ENCODE results near the gene FOXP2.
"Not testable (repeated sequence)": the region's sequence is repeated elsewhere in the genome, so short reads cannot be mapped to it uniquely, and the experiment has no call there.

FOXP2 gene

GRCh38 chr7:114488696-114489095 is 74.1 kb downstream of the FOXP2 start:
- Histone ChIP-seq H3K4me1 (ENCODE audit: insufficient read depth, low read length, poor library complexity, severe bottlenecking) (no peaks in the 10 kb centered on the region), H3K9ac (ENCODE audit: low read depth, low read length, poor library complexity, severe bottlenecking) (no peak overlapping the region), H3K4me3 (ENCODE audit: low read length, poor library complexity, severe bottlenecking) (no peak overlapping the region), H2AFZ (ENCODE audit: low read length) (no peak overlapping the region), H3K79me2 (ENCODE audit: insufficient read depth, low read length) (no peaks in the 10 kb centered on the region), H3K27me3 (ENCODE audit: insufficient read depth, low read length, poor library complexity, severe bottlenecking) (no peaks in the 10 kb centered on the region), H3F3A (ENCODE audit: low read depth) (no peaks in the 10 kb centered on the region), H3K4me2 (ENCODE audit: low read depth, low read length, poor library complexity, severe bottlenecking) (no peak overlapping the region), H4K20me1 (ENCODE audit: insufficient read depth, low read length, poor library complexity, severe bottlenecking) (no peaks in the 10 kb centered on the region), H3K9me3 (ENCODE audit: insufficient read depth, low read depth, low read length) (no peaks in the 10 kb centered on the region), H3K36me3 (ENCODE audit: insufficient read depth, low read length) (no peaks in the 10 kb centered on the region), H3K9me2 (replicated peaks; ENCODE audit: low read depth, low read length) (no peaks in the 10 kb centered on the region)
- no peak for TF ChIP-seq EZH2phosphoT487 (IDR thresholded peaks at IDR 0.05; ENCODE audit: borderline replicate concordance)
- no peak for TF ChIP-seq CTCF (conservative IDR thresholded peaks at IDR 0.05; ENCODE audit: low read length)

GRCh38 chr7:114497491-114497890 is 82.9 kb downstream of the FOXP2 start:
- H3K9me3 ChIP-seq (ENCODE audit: insufficient read depth, low read depth, low read length); H3K4me3 ChIP-seq (ENCODE audit: low read length, poor library complexity, severe bottlenecking); H3K79me2 ChIP-seq (ENCODE audit: insufficient read depth, low read length); H3K9ac ChIP-seq (ENCODE audit: low read depth, low read length, poor library complexity, severe bottlenecking); H3F3A ChIP-seq (ENCODE audit: low read depth); H2AFZ ChIP-seq (ENCODE audit: low read length); H3K9me2 ChIP-seq (replicated peaks; ENCODE audit: low read depth, low read length); H3K36me3 ChIP-seq (ENCODE audit: insufficient read depth, low read length); H3K4me2 ChIP-seq (ENCODE audit: low read depth, low read length, poor library complexity, severe bottlenecking); H3K27me3 ChIP-seq (ENCODE audit: insufficient read depth, low read length, poor library complexity, severe bottlenecking); H4K20me1 ChIP-seq (ENCODE audit: insufficient read depth, low read length, poor library complexity, severe bottlenecking); H3K4me1 ChIP-seq (ENCODE audit: insufficient read depth, low read length, poor library complexity, severe bottlenecking): not testable (repeated sequence)

GRCh38 chr7:114502454-114503254 is 88.0 kb downstream of the FOXP2 start:
- Histone ChIP-seq H3K36me3 (ENCODE audit: insufficient read depth, low read length) (no peaks in the 10 kb centered on the region), H3K4me3 (ENCODE audit: low read length, poor library complexity, severe bottlenecking) (no peak overlapping the region), H3K4me2 (ENCODE audit: low read depth, low read length, poor library complexity, severe bottlenecking) (no peak overlapping the region), H3K4me1 (ENCODE audit: insufficient read depth, low read length, poor library complexity, severe bottlenecking) (no peaks in the 10 kb centered on the region), H2AFZ (ENCODE audit: low read length) (no peak overlapping the region), H4K20me1 (ENCODE audit: insufficient read depth, low read length, poor library complexity, severe bottlenecking) (no peaks in the 10 kb centered on the region), H3K9me2 (replicated peaks; ENCODE audit: low read depth, low read length) (no peaks in the 10 kb centered on the region), H3F3A (ENCODE audit: low read depth) (no peaks in the 10 kb centered on the region), H3K9ac (ENCODE audit: low read depth, low read length, poor library complexity, severe bottlenecking) (no peak overlapping the region), H3K9me3 (ENCODE audit: insufficient read depth, low read depth, low read length) (no peaks in the 10 kb centered on the region), H3K79me2 (ENCODE audit: insufficient read depth, low read length) (no peaks in the 10 kb centered on the region), H3K27me3 (ENCODE audit: insufficient read depth, low read length, poor library complexity, severe bottlenecking) (no peaks in the 10 kb centered on the region)
- TF ChIP-seq CTCF (conservative IDR thresholded peaks at IDR 0.05; ENCODE audit: low read length) (no peak), EZH2phosphoT487 (IDR thresholded peaks at IDR 0.05; ENCODE audit: borderline replicate concordance) (no peak)

GRCh38 chr7:114504586-114504985 is 90.0 kb downstream of the FOXP2 start:
- Histone ChIP-seq H3F3A (ENCODE audit: low read depth) (no peaks in the 10 kb centered on the region), H3K9ac (ENCODE audit: low read depth, low read length, poor library complexity, severe bottlenecking) (no peak overlapping the region), H3K27me3 (ENCODE audit: insufficient read depth, low read length, poor library complexity, severe bottlenecking) (no peaks in the 10 kb centered on the region), H3K9me3 (ENCODE audit: insufficient read depth, low read depth, low read length) (no peaks in the 10 kb centered on the region), H2AFZ (ENCODE audit: low read length) (no peak overlapping the region), H3K79me2 (ENCODE audit: insufficient read depth, low read length) (no peaks in the 10 kb centered on the region), H4K20me1 (ENCODE audit: insufficient read depth, low read length, poor library complexity, severe bottlenecking) (no peaks in the 10 kb centered on the region), H3K36me3 (ENCODE audit: insufficient read depth, low read length) (no peaks in the 10 kb centered on the region), H3K9me2 (replicated peaks; ENCODE audit: low read depth, low read length) (no peaks in the 10 kb centered on the region), H3K4me3 (ENCODE audit: low read length, poor library complexity, severe bottlenecking) (no peak overlapping the region), H3K4me2 (ENCODE audit: low read depth, low read length, poor library complexity, severe bottlenecking) (no peak overlapping the region), H3K4me1 (ENCODE audit: insufficient read depth, low read length, poor library complexity, severe bottlenecking) (no peaks in the 10 kb centered on the region)
- TF ChIP-seq CTCF (conservative IDR thresholded peaks at IDR 0.05; ENCODE audit: low read length): no peak
- TF ChIP-seq EZH2phosphoT487 (IDR thresholded peaks at IDR 0.05; ENCODE audit: borderline replicate concordance): no peak

All from Loucy (cell line).